NAMALWA (cell line): ENCODE data around the gene DCD.

ENCODE experiments used
- DNase-seq: peaks from one replicate; pipeline ENCODE4 v3.0.0-alpha.2; 2015; ENCODE audit warnings: low spot score

Gene DCD

GRCh38 chr12:54606556-54606955, 41.6 kb downstream of the DCD start:
- no peak for DNase-seq

- no peak for DNase-seq
These were observed 42.8 kb downstream of the DCD start for GRCh38 chr12:54605138-54605970.

GRCh38 chr12:54604436-54604835, 43.7 kb downstream of the DCD start:
- DNase-seq: no peak

- no peak for DNase-seq
These were observed 44.3 kb downstream of the DCD start for GRCh38 chr12:54603872-54604271.

DNA sequence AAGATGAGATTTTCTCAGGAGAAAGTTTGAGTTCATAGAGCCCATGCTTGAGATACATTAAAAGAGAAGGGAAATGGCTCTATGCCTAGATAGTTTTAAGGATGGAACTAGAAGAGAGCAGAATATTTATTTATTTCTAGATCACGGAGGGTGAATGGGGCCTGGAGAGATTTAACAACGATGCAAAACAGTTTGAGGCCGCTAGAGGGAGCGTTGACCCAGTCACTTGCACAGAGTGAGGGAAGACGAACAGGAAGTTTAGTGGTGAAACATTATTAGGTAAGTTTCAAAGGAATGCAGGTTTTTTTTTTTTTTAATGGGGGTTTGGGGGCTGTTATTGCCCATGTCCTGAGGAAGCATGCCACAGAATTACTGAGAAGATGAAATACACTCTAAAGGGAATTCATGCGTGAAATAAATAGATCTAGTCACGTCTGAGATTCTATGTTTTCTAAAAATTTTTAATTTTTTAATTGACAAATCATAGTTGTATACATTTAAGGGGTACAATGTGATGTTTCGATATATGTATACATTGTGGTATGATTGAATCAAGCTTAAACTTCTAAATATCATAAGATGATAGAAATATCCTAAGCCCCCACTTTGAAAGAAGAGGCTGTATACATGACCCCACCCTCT, 44.9 kb downstream of the DCD start:
- peak; percentile 86 for DNase-seq

DNA sequence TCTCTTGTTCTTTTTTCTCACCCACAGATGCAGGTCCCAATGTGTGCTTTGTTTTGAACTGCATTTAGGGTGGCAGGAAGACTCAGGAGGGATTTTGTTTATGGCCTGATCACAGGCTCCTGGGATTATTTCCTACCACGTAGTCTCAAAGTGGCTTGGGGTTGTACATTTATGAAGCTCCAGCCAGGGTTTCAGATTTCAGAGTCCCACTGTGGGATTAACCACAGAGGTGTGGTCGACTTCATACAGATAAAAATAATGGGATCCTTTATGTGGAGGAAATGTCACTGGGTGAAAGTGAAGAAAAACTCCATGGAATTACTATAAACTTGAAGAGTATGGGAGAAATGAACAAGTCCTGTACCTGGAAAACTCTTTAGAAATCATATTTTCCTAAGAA, 45.5 kb downstream of the DCD start:
- no peak for DNase-seq

DNA sequence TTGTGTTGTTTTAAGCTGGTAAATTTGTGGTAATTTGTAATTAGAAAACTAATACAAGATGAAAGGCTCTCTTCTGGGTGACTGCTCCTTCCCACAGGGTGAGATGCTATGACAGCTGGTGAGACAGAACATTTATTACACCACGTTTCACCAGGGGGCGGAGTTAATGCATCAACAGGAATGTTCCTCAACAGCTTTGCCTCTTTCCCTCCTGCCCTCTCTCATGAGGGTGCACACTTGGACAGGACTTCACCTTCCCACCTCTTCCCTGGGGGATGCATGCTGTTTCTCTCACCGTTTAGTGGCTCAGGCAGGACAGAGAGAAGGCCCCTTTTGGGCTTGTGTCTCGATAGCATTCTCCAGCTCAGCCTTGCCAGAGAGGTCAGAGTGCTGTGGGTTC, 46.3 kb downstream of the DCD start:
- peak; percentile 34 for DNase-seq

DNA sequence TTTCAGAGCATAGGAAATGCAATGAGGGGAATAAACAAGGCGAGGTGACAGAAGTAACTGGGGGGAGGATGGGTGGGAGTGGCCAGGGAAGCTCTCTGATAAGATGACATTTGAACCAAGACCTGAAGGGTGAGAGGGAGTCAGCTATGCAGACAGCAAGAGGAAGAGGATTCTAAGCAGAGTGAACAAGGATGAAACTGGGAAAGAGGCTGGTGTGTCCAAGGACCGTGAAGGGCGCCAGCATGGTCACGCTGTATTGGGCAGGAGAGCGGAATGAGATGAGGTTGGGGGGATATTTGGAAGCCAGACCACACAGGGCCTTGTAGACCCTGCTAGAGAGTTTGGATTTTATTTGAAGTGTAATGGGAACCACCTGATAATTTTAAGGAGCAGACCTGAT, 49.2 kb downstream of the DCD start:
- DNase-seq: no peak

- DNase-seq: peak; percentile 73
These were observed 51.6 kb downstream of the DCD start for GRCh38 chr12:54596526-54596946.

- DNase-seq: no peak
These were observed 52.7 kb downstream of the DCD start for GRCh38 chr12:54595471-54595870.
